Measurements from ENCODE around the gene TSPAN18.

TSPAN18 gene

GRCh38 chr11:44699497-44700408, 27.0 kb upstream of the TSPAN18 start:
- in situ Hi-C loops (cut with MboI; ENCODE audit: low pct_unique_long_range_greater_than_20kb, low sequenced_read_pairs, unreplicated experiment): no loop called here
- TF ChIP-seq CTCF (IDR thresholded peaks at IDR 0.05; ENCODE audit: extremely low read depth, insufficient read depth, missing control alignments): no peak
- no peak for DNase-seq (ENCODE audit: low spot score)

- no peak for TF ChIP-seq CTCF (IDR thresholded peaks at IDR 0.05; ENCODE audit: extremely low read depth, insufficient read depth, missing control alignments)
- in situ Hi-C loops (cut with MboI; ENCODE audit: low pct_unique_long_range_greater_than_20kb, low sequenced_read_pairs, unreplicated experiment): no loop called here
- DNase-seq (ENCODE audit: low spot score): no peak
Observed at GRCh38 chr11:44701276-44701675, 25.5 kb upstream of the TSPAN18 start.

- TF ChIP-seq CTCF (IDR thresholded peaks at IDR 0.05; ENCODE audit: extremely low read depth, insufficient read depth, missing control alignments): no peak
- in situ Hi-C loops (cut with MboI; ENCODE audit: low pct_unique_long_range_greater_than_20kb, low sequenced_read_pairs, unreplicated experiment): no loop called here
- no peak for DNase-seq (ENCODE audit: low spot score)
Observed at GRCh38 chr11:44702889-44703288, 23.9 kb upstream of the TSPAN18 start.

GRCh38 chr11:44707094-44707493, 19.7 kb upstream of the TSPAN18 start:
- no peak for DNase-seq (ENCODE audit: low spot score)
- in situ Hi-C loops (cut with MboI; ENCODE audit: low pct_unique_long_range_greater_than_20kb, low sequenced_read_pairs, unreplicated experiment): no loop called here
- TF ChIP-seq CTCF (IDR thresholded peaks at IDR 0.05; ENCODE audit: extremely low read depth, insufficient read depth, missing control alignments): no peak

- in situ Hi-C loops (cut with MboI; ENCODE audit: low pct_unique_long_range_greater_than_20kb, low sequenced_read_pairs, unreplicated experiment): no loop called here
- DNase-seq (ENCODE audit: low spot score): no peak
- TF ChIP-seq CTCF (IDR thresholded peaks at IDR 0.05; ENCODE audit: extremely low read depth, insufficient read depth, missing control alignments): no peak
Observed at GRCh38 chr11:44708009-44708408, 18.8 kb upstream of the TSPAN18 start.

- DNase-seq (ENCODE audit: low spot score): no peak
- no peak for TF ChIP-seq CTCF (IDR thresholded peaks at IDR 0.05; ENCODE audit: extremely low read depth, insufficient read depth, missing control alignments)
- in situ Hi-C loops (cut with MboI; ENCODE audit: low pct_unique_long_range_greater_than_20kb, low sequenced_read_pairs, unreplicated experiment): no loop called here
Observed at GRCh38 chr11:44708523-44709280, 18.1 kb upstream of the TSPAN18 start.

Measured in GM13977 (cell line).